HG02678 (cell line): ENCODE results near the gene AGMO.

Experiments
- ATAC-seq: cut with Tn5 transposase; IDR thresholded peaks from one replicate; pipeline ENCODE4 v1.9.1; 2021; ENCODE audit warnings: mild to moderate bottlenecking, moderate library complexity; ENCODE audit not compliant: unreplicated experiment

AGMO gene

GRCh38 chr7:15159261-15159660, 402.6 kb downstream of the AGMO start:
- no peak for ATAC-seq

GRCh38 chr7:15158141-15158810, 403.5 kb downstream of the AGMO start:
- no peak for ATAC-seq
